ENCODE results near the gene WFDC2. TPM values are rescaled to one million over a fixed set of nuclear protein-coding genes. Genes with fewer than 3 reads are reported as not detected.
"Not testable (repeated sequence)": the region's sequence is repeated elsewhere in the genome, so short reads cannot be mapped to it uniquely, and the experiment has no call there.

The WFDC2 gene
- total RNA-seq, 1 donor from 2014 or later: not detected

DNA sequence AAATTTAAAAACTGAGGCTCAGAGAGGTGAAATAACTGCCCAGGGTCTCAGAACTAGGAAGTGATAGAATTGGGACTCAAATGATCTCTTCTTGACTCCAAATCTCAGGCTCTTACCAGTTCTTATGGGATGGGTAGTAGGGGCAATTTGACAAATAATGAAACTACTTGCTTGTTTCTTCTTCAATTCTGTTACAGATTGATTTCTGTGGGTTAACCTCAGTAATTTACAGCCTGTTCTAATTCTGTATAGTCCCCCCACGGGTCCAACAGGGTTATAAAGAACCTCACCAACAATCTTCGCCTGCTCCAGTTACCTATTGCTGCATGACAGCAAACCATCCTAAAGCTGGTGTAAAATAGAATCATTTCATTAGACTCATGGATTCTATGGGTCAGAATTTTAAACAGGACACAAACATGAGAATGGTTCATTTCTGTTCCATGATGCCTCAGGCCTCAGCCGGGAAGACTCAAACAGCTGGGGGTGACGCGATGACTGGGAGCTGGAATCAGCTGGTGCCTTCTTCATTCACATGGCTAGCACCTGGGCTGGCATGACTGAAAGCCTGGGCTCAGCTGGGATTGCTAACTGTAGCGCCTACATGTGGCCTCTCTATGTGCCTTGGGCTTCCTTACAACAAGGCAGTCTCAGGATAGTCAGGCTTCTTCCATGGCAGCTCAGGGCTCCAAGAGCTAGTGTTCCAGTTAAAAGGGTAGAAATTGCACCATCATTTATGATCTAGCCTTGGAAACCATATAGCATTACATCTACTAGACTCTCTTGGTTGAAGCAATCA lies 6.6 kb upstream of the WFDC2 start:
- no peak overlapping the region for H3K27ac Mint-ChIP-seq
- H3K36me3 Mint-ChIP-seq (ENCODE audit: low read depth): no peaks in the 10 kb centered on the region
- H3K4me3 Mint-ChIP-seq: no peak overlapping the region
- H3K27me3 Mint-ChIP-seq: peaks cover 23% of the 10 kb centered on the region
- H3K4me1 Mint-ChIP-seq: no peaks in the 10 kb centered on the region
- DNase-seq: no peak
- intact Hi-C loops (cut with micrococcal nuclease): no loop called here
- no peaks in the 10 kb centered on the region for H3K9me3 Mint-ChIP-seq

DNA sequence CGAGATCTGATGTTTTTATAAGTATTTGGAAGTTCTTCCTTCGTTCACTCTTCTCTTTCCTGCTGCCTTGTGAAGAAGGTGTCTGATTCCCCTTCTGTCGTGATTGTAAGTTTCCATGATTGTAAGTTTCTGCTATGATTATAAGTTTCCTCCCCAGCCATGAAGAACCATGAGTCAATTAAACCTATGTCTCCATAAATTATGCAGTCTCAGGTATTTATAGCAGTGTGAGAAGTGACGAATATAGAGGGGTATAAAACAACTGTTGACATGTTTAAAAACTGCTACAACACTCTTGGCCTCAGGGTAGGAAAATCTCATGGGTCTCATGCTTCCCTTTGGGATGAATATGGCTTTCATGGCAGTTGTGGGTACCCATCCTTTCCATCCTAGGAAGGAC lies 5.8 kb upstream of the WFDC2 start:
- H3K4me3 Mint-ChIP-seq: no peak overlapping the region
- DNase-seq: no peak

DNA sequence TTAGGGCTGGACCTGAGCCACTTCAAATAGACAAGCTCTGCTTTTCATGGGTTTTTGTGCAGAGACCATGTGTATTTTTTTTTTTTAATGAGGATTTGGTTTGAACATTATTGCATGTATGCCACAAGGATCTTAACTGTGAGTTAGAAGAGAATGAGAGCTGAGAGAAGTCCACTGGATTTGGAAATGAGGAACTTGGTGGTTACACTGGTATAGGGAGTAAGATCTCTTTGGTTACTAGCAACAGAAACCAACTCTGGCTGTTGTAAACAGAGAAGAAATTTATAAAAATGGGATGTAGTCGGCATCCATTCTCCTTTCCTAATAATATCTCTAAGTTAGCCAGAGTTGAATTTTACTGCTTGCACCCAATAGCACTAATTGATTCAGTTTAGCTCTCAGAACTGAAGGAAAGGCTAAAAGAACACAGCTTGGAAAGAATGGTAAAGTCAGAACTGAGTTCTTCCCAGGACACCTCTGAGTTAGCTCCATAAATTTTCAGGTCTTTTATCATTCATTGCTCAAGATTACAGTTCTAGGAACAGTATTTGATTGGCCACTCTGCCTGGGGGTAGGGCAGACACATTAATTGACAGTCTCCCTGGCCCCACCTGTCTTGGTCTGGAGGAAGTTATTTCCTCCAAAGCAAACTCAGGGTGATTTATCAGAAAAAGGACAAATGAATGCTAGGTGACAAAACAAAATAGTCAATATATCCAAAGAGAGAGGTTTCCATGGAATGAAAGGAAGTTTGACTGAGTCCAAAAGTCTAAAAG lies 3.9 kb upstream of the WFDC2 start:
- intact Hi-C loops (cut with micrococcal nuclease): no loop called here
- Mint-ChIP-seq H3K27me3 (peaks cover 42% of the 10 kb centered on the region), H3K36me3 (ENCODE audit: low read depth) (no peaks in the 10 kb centered on the region), H3K9me3 (no peaks in the 10 kb centered on the region), H3K4me1 (no peaks in the 10 kb centered on the region), H3K4me3 (no peak overlapping the region), H3K27ac (no peak overlapping the region)
- no peak for DNase-seq

More for the DNA sequence above, 5.8 kb upstream of the WFDC2 start:
- Mint-ChIP-seq H3K27me3 (peaks cover 31% of the 10 kb centered on the region), H3K36me3 (ENCODE audit: low read depth) (no peaks in the 10 kb centered on the region), H3K9me3 (no peaks in the 10 kb centered on the region), H3K4me1 (no peaks in the 10 kb centered on the region), H3K27ac (no peak overlapping the region)
- intact Hi-C loops (cut with micrococcal nuclease): no loop called here

DNA sequence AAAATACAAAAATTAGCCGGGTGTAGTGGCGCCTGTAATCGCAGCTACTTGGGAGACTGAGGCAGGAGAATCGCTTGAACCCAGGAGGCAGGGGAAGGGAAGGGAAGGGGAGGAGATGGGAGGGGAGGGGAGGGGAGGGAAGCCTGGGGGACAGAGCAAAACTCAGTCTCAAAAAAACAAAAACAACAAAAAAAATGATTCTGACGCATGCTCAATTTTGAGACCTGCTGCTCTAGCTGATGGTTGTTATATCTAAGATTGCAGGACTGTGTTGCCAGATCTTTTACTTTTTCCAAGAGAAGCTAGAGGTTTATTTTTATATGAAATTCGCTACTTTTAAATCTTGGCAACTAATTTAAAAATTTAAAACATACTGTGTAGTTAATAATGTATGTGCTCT lies 2.4 kb upstream of the WFDC2 start:
- Mint-ChIP-seq H3K4me3 (no peak overlapping the region), H3K27ac (no peak overlapping the region), H3K27me3 (peaks cover 53% of the 10 kb centered on the region), H3K36me3 (ENCODE audit: low read depth) (no peaks in the 10 kb centered on the region), H3K4me1 (no peaks in the 10 kb centered on the region), H3K9me3 (no peaks in the 10 kb centered on the region)
- DNase-seq: no peak
- intact Hi-C loops (cut with micrococcal nuclease): no loop called here

DNA sequence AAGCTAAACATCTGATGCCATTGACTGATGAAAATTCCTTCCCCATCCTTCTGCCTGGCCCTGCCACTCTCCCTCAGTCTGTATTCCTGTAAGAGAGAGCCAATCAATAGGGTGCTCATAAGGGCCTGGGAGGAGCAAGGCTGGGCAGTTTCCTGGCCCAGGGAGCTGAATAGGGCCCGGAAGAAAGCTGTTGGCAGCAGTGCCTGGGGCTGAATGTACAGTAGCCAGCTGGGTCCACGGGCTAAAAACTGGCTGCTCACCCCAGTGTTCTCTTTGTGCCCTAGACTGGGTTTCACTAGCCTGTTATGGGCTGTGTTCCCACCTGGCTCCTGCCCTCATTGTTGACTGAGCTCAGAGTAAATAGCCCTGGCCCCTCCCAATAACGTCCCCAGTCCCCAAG lies 1.7 kb upstream of the WFDC2 start:
- Mint-ChIP-seq H3K36me3 (ENCODE audit: low read depth) (no peaks in the 10 kb centered on the region), H3K9me3 (no peaks in the 10 kb centered on the region), H3K27me3 (peaks cover 55% of the 10 kb centered on the region), H3K27ac (no peak overlapping the region), H3K4me3 (no peak overlapping the region), H3K4me1 (no peaks in the 10 kb centered on the region)
- DNase-seq: no peak
- intact Hi-C loops (cut with micrococcal nuclease): no loop called here

DNA sequence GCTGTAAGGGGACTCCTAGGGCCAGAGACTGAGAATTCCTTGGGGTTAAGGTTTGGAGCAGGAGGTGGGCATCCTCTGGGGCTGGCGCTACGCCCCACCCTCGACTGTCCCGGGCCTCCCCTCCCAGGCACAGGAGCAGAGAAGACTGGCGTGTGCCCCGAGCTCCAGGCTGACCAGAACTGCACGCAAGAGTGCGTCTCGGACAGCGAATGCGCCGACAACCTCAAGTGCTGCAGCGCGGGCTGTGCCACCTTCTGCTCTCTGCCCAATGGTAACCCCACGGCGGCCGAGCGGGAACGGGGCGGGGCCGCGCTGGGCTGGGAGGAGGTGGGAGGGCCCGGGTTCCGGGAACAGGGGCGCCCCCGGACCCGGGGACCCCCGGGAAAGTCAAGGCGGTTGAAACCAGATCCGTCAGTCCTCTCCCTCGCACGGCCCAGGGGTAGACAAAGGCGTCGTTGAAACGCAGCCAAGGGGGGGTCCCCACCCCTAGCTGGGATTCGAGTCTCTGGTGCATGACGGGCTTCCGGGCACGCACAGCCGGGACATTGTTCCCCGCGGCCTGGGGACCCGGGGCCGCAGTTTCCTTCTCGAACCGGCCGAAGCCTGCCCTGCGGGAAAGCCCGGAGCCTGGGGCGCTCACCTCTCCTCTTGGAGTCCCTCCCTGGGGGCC lies 844 bp downstream of the WFDC2 start:
- intact Hi-C loops (cut with micrococcal nuclease): no loop called here

DNA sequence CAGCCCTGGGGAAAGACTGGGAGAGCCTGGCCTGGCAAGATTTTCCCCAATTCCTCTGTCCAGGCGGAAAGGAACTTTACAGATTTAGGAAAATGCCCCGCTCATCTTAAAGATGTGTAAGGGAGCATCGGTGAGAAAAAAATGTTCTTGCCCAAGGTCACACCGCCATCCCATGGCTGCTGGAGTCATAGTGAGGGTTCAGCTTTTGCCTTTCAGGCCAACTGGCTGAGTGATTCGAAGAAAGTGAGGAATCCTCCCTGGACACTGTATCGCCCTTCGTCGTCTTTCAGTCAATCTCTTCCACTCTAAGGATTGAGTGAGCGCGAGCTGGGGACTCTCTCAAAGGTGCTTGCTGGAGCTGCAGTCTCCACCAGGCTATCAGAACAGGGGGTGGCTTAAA lies 1.4 kb downstream of the WFDC2 start:
- H3K27ac Mint-ChIP-seq: no peak overlapping the region
- no peaks in the 10 kb centered on the region for H3K9me3 Mint-ChIP-seq
- H3K27me3 Mint-ChIP-seq: peaks cover 56% of the 10 kb centered on the region
- intact Hi-C loops (cut with micrococcal nuclease): no loop called here
- H3K4me3 Mint-ChIP-seq: peak overlapping the region; percentile 12
- H3K4me1 Mint-ChIP-seq: no peaks in the 10 kb centered on the region
- no peaks in the 10 kb centered on the region for H3K36me3 Mint-ChIP-seq (ENCODE audit: low read depth)
- DNase-seq: no peak

More for the DNA sequence above, 844 bp downstream of the WFDC2 start:
- no peaks in the 10 kb centered on the region for H3K36me3 Mint-ChIP-seq (ENCODE audit: low read depth)
- H3K4me3 Mint-ChIP-seq: peak overlapping the region; percentile 62
- peaks cover 58% of the 10 kb centered on the region for H3K27me3 Mint-ChIP-seq
- H3K4me1 Mint-ChIP-seq: no peaks in the 10 kb centered on the region
- H3K27ac Mint-ChIP-seq: no peak overlapping the region
- peak; percentile 64 for DNase-seq
- H3K9me3 Mint-ChIP-seq: no peaks in the 10 kb centered on the region

DNA sequence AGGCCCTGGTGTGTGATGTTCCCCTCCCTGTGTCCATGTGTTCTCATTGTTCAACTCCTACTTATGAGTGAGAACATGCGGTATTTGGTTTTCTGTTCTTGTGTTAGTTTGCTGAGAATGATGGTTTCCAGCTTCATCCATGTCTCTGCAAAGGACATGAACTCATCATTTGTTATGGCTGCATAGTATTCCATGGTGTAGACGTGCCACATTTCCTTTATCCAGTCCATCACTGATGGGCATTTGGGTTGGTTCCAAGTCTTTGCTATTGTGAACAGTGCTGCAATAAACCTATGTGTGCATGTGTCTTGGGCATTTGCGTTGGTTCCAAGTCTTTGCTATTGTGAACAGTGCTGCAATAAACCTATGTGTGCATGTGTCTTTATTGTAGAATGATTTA lies 2.7 kb downstream of the WFDC2 start:
- peaks cover 50% of the 10 kb centered on the region for H3K27me3 Mint-ChIP-seq
- H3K36me3 Mint-ChIP-seq (ENCODE audit: low read depth); intact Hi-C loops (cut with micrococcal nuclease); H3K27ac Mint-ChIP-seq; H3K4me1 Mint-ChIP-seq; H3K9me3 Mint-ChIP-seq; H3K4me3 Mint-ChIP-seq; DNase-seq: not testable (repeated sequence)

DNA sequence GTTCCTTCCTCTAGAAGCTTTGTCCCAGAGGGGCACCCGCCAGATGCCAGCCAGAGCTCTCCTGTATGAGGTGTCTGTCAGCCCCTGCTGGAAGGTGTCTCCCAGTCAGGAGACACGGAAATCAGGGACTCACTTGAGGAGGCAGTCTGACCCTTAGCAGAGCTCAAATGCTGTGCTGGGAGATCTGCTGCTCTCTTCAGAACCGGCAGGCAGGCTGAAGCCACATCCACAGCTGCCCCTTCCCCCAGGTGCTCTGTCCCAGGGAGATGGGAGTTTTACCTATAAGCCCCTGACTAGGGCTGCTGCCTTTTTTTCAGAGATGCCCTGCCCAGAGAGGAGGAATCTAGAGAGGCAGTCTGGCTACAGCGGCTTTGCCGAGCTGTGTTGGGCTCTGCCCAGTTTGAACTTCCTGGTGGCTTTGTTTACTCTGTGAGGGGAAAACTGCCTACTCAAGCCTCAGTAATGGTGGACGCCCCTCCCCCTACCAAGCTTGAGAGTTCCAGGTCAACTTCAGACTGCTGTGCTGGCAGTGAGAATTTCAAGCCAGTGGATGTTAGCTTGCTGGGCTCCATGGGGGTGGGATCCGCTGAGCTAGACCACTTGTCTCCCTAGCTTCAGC lies 8.1 kb downstream of the WFDC2 start:
- H3K4me1 Mint-ChIP-seq, H3K9me3 Mint-ChIP-seq: not testable (repeated sequence)

DNA sequence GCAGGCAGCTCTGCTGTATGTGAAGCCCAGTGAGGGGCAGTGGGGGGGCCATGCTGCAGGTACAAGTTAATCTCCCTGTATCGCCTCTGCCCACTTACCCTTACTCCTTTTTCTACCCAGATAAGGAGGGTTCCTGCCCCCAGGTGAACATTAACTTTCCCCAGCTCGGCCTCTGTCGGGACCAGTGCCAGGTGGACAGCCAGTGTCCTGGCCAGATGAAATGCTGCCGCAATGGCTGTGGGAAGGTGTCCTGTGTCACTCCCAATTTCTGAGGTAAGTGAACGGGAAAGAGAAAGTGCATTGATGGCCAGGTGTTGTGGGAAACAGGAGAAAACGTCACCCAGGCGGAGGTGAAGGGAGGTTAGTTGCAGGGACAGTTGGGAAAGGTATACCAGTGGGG lies 10.3 kb downstream of the WFDC2 start:
- Mint-ChIP-seq H3K36me3 (ENCODE audit: low read depth) (no peaks in the 10 kb centered on the region), H3K9me3 (no peaks in the 10 kb centered on the region), H3K4me3 (no peak overlapping the region), H3K4me1 (no peaks in the 10 kb centered on the region), H3K27ac (no peak overlapping the region), H3K27me3 (peaks cover 27% of the 10 kb centered on the region)
- no peak for DNase-seq
- intact Hi-C loops (cut with micrococcal nuclease): no loop called here

More for the DNA sequence above, 8.1 kb downstream of the WFDC2 start:
- H3K27me3 Mint-ChIP-seq: peaks cover 22% of the 10 kb centered on the region
- H3K4me3 Mint-ChIP-seq; H3K27ac Mint-ChIP-seq; intact Hi-C loops (cut with micrococcal nuclease); DNase-seq; H3K36me3 Mint-ChIP-seq (ENCODE audit: low read depth): not testable (repeated sequence)

DNA sequence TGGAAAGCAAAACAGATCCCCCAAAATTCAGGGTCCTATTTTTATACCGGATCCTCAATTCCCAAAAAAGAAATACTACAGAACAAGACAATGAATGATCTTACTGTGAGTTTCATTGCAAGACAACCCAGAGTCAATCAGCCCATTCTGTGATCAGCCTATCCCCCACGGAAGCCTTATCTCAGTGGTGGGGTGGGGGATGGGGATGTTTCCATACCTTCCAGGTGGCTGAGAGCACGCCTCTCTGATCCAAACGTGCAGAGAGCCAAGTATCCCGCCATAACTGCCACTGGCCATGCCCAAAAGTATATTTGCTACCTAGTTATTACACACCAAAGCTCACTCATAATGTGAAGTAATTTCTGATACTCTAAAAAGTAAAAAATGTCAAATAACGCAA lies 15.1 kb downstream of the WFDC2 start:
- Mint-ChIP-seq H3K9me3 (no peaks in the 10 kb centered on the region), H3K27ac (no peak overlapping the region), H3K27me3 (peaks cover 47% of the 10 kb centered on the region), H3K4me3 (no peak overlapping the region), H3K36me3 (ENCODE audit: low read depth) (no peaks in the 10 kb centered on the region), H3K4me1 (no peaks in the 10 kb centered on the region)
- DNase-seq: no peak
- intact Hi-C loops (cut with micrococcal nuclease): no loop called here

DNA sequence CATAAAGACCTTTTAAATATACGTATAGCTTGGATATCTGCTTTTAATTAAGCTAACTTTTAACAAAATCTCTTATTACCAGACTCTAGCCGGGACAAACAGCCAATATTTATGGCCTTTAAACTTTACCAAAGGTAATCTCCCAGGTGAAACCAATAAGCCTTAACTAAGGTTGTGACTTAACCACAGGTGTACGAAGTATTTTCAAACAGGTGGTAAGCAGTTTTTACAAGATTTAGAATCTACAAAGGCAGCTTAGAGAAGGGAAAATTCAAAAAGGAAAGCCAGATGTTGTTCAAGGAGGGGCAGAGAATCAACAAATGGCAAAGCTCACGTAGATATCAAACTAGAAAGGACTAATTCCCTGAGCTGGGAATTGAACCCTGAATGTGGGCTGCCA lies 15.8 kb downstream of the WFDC2 start:
- H3K4me1 Mint-ChIP-seq: no peaks in the 10 kb centered on the region
- H3K36me3 Mint-ChIP-seq (ENCODE audit: low read depth): no peaks in the 10 kb centered on the region
- H3K27me3 Mint-ChIP-seq: peaks cover 43% of the 10 kb centered on the region
- no peak overlapping the region for H3K4me3 Mint-ChIP-seq
- intact Hi-C loops (cut with micrococcal nuclease): no loop called here
- H3K9me3 Mint-ChIP-seq: no peaks in the 10 kb centered on the region
- no peak overlapping the region for H3K27ac Mint-ChIP-seq
- no peak for DNase-seq

DNA sequence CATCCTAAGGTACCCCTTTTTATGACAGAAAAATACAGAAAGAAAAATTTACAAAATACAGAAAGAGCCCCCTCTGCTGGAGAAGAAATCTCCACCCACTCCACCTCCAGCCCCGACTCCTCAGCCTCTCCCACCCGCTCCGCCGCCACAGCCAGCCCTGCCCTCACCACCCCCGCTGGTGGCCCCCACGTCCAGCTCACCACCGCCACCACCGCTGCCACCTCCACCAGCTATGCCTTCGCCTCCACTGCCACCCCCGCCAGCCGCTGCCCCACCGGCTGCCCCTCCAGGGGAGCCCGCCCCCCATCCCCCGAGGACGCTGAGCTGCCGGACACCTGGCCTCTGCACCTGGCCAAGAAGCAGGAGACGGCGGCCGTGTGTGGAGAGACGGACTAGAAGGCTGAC lies 17.7 kb downstream of the WFDC2 start:
- intact Hi-C loops (cut with micrococcal nuclease): no loop called here
- no peak for DNase-seq
- Mint-ChIP-seq H3K4me3 (no peak overlapping the region), H3K36me3 (ENCODE audit: low read depth) (no peaks in the 10 kb centered on the region), H3K27me3 (peaks cover 36% of the 10 kb centered on the region), H3K4me1 (no peaks in the 10 kb centered on the region), H3K9me3 (no peaks in the 10 kb centered on the region), H3K27ac (no peak overlapping the region)

DNA sequence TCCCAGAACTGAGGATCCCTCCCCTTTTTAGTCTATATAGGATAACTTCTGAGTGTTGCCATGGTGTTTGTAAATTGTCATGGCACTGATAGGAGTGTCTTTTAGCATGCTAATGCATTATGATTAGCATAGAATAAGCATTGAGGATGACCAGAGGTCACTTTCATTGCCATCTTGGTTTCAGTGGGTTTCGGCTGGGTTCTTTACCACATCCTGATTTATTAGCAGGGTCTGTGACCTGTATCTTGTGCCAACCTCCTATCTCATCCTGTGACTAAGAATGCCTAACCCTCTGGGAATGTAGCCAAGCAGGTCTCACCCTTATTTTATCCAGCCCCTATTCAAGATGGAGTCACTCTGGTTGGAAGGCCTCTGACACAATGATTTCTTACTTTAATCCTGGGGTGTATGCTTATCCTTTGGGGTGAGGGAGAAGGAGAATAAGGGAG lies 19.6 kb downstream of the WFDC2 start:
- Mint-ChIP-seq H3K4me1 (no peaks in the 10 kb centered on the region), H3K4me3 (no peak overlapping the region), H3K27me3 (peaks cover 35% of the 10 kb centered on the region), H3K36me3 (ENCODE audit: low read depth) (no peaks in the 10 kb centered on the region), H3K9me3 (no peaks in the 10 kb centered on the region), H3K27ac (no peak overlapping the region)
- DNase-seq: no peak
- intact Hi-C loops (cut with micrococcal nuclease): no loop called here
